GM06990 (cell line): ENCODE results near the gene ARHGEF37.

Experiments used
- DNase-seq: peaks from one replicate; pipeline ENCODE4 v3.0.0-alpha.2; 2011; ENCODE audit not compliant: insufficient read length; ENCODE audit errors: extremely low read depth
- H3K27me3 ChIP-seq: replicated peaks from 2 replicates; pipeline ENCODE4 v1.6.0; 2011; ENCODE audit warnings: low read length; ENCODE audit not compliant: control insufficient read depth, insufficient read depth
- H3K36me3 ChIP-seq: 2 replicates; pipeline ENCODE4 v1.5.1; 2011; ENCODE audit warnings: low read length; ENCODE audit not compliant: control insufficient read depth, insufficient read depth
- H3K4me3 ChIP-seq: replicated peaks from 2 replicates; pipeline ENCODE4 v1.5.1; 2011; ENCODE audit warnings: low read depth, mild to moderate bottlenecking, control low read depth, low read length
- CTCF ChIP-seq: IDR thresholded peaks from 2 replicates; pipeline ENCODE4 v1.5.1; 2011; ENCODE audit warnings: low read length, control low read depth, mild to moderate bottlenecking, inconsistent platforms; ENCODE audit not compliant: insufficient read depth, poor library complexity, severe bottlenecking

The ARHGEF37 gene

DNA sequence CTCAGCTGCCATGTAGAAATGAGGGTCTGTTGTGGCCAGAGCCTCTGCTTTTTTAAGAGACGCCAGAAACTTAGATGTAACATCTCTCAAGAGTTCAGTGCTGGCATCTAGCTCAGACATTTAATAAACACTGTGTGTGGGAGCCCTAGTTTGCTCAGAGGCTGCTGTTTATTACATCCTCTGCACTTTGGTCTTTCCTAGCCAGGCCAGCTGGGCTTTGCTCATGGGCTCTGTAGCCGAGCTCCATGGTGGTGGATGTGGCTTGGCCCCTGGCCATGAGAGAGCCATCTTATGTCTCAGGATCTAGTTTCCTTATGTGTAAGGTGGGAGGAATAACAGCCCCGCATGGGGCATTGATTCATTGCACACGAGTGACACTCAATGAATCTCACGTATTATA, 30.0 kb downstream of the ARHGEF37 start:
- no peak overlapping the region for H3K4me3 ChIP-seq
- H3K27me3 ChIP-seq = no peaks in the 10 kb centered on the region

DNA sequence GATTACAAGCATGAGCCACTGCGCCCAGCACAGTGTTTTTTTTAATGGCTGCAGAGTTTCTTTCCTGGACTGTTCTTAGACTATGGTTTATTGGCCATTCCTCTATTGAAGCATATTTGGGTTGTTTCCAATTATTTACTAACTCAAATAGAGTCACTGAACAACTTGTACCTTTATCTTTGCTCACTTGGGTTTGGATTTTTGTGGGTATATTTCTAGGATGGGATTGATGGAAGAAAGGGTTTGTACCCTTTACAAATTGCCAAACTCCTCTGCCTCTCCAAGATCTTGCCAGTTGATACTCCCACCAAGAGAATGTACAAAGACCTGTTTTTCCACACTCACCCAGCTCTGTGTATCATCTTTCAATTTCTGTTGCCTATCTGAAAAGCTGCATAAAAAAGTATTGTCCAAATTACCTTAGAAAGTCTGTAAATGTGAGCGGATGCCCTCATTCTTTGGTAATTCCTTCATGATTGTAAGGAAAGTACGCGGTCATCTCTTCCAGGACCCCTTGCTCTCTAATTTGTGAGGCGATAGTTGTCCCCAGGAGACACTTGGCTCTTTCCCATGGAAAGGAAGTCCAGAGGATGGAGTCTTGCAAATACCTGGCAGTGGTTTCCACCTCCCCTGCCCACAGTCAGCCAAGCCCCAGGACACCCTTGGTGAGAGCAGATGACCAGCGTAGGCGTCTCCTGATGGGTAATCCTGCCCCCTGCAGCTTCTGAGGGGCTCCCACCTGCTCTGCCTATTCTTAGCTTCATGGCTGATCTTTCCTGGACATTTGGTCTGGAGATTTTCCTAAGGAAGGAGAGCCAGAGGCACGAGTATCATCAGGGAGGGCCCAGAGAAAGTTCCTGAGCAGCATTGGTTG, 33.0 kb downstream of the ARHGEF37 start:
- DNase-seq = no peak
- no peaks in the 10 kb centered on the region for H3K36me3 ChIP-seq
- no peak for TF ChIP-seq CTCF
- no peak overlapping the region for H3K4me3 ChIP-seq
- H3K27me3 ChIP-seq = no peaks in the 10 kb centered on the region

More for the DNA sequence above, 30.0 kb downstream of the ARHGEF37 start:
- no peaks in the 10 kb centered on the region for H3K36me3 ChIP-seq
- no peak for DNase-seq
- TF ChIP-seq CTCF = no peak

DNA sequence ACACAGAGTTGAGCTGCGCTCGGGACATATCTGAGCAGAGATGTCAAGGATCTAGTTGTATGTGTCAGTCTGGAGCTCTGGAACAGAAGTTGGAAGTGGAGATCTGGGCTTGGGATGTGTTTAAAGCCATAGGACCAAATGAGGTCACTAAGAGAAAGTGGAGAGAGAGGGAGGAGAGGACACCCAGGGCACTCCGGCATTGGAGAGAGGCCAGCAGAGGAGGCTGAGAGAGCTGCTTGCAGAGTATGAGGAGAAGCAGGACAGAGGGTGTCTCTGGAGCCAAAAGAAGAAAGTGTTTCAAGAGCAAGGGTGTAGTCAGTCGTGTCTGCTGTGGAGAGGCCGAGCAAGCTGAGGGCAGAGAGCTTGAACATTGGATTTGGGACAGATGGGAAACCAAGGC, 34.7 kb downstream of the ARHGEF37 start:
- TF ChIP-seq CTCF = no peak
- DNase-seq = no peak
- Histone ChIP-seq H3K4me3 (no peak overlapping the region), H3K27me3 (no peaks in the 10 kb centered on the region), H3K36me3 (no peaks in the 10 kb centered on the region)

GRCh38 chr5:149616727-149617285, 35.5 kb downstream of the ARHGEF37 start:
- no peak overlapping the region for H3K4me3 ChIP-seq
- DNase-seq = peak; percentile 33

GRCh38 chr5:149617760-149618306, 36.5 kb downstream of the ARHGEF37 start:
- Histone ChIP-seq H3K27me3 (no peaks in the 10 kb centered on the region), H3K36me3 (no peaks in the 10 kb centered on the region), H3K4me3 (peak overlapping the region; percentile 41)
- no peak for TF ChIP-seq CTCF
- peak; percentile 79 for DNase-seq

More at GRCh38 chr5:149616727-149617285, 35.5 kb downstream of the ARHGEF37 start:
- Histone ChIP-seq H3K27me3 (no peaks in the 10 kb centered on the region), H3K36me3 (no peaks in the 10 kb centered on the region)
- no peak for TF ChIP-seq CTCF
